Measurements from ENCODE around the gene TMEM205.
"Not testable (repeated sequence)": the region's sequence is repeated elsewhere in the genome, so short reads cannot be mapped to it uniquely, and the experiment has no call there.

The TMEM205 gene

GRCh38 chr19:11373166-11373884, 27.3 kb upstream of the TMEM205 start:
- no peak for DNase-seq (ENCODE audit: low read depth in 2 of 2)

DNA sequence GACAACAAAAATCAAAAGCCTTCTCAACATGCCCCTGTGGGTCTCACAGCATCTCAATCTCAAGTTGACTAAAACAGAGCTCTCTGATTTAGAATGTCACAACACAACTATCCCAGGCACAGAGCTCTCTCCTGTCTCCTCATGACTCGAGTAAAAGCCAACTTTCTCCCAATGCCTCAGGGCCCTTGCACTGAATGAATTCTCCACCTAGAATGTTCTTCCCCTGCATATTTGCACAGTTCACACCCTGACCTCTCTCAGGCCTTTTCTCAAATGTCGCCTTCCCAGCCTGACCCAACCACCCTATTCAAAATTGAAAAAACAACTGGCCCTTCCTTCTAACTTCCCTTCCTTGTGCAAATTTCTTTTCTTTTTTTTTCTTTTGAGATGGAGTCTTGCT, 24.7 kb upstream of the TMEM205 start:
- DNase-seq (ENCODE audit: low read depth in 2 of 2) = no peak

DNA sequence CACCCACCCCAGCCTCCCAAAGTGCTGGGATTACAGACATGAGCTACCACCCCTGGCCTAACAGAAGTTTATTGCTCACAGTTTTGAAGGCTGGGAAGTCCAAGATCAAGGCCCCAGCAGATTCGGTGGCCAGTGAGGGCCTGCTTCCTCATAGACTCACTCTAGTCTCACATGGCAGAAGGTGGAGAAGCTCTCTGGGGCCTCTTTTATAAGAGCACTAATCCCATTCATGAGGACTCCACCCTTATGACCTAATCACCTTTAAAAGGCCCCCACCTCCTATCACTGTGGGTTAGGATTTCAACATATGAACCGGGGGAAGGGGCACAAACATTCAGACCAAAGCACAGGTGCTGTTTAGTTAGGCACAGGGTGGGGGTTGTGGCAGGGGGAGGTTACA, 21.5 kb upstream of the TMEM205 start:
- no peak for DNase-seq (ENCODE audit: low read depth in 2 of 2)

DNA sequence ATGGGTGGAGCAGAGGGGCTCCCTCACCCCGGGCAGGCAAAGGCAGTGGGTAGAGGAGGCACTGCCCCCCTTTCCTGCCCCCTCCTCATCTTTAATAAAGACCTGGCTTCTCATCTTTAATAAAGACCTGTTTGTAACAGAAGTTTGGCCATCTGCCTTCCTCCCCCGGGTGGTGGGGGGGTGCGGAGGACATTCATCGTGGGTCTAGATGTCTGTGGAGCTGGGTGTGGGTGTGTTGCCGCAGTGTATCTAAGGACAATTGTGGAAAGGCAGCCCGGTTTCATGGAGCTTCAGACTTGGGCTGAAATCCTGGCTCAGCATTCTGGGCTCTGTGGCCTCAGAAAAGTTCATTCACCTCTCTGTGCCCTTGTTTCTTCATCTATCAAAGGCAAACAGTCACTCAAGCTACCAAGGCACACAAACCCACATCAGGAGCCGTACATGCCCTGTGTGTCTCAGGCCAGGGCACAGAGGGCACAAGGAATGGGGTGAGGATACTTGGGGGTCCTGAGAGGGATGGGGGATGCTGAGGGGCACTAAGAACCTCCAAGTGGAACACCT, 19.6 kb upstream of the TMEM205 start:
- DNase-seq (ENCODE audit: low read depth in 2 of 2) = no peak

- no peak for DNase-seq (ENCODE audit: low read depth in 2 of 2)
These were observed 18.9 kb upstream of the TMEM205 start for GRCh38 chr19:11364935-11365334.

GRCh38 chr19:11364296-11364904, 18.3 kb upstream of the TMEM205 start:
- DNase-seq (ENCODE audit: low read depth in 2 of 2) = no peak

DNA sequence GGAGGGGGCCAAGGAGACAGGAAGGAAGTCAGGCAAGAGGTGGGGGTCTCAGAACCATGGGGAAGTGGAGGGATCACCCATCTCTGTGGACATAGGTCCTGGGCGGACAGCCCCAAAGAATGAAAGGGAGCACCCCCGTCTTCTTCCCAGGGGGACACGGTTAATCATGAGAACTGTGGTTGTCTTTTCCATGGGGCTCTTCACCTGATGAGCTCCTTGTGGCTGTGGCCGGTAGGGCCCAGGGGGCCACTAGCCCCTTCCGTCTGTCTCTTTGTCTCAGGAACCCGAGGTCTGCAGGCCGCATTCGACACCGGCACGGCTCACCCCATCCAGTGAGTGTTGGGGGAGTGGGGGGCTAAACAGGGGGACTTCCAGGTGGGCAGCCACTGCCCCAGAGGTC, 17.8 kb upstream of the TMEM205 start:
- DNase-seq (ENCODE audit: low read depth in 2 of 2) = no peak

GRCh38 chr19:11361771-11362731, 16.0 kb upstream of the TMEM205 start:
- no peak for DNase-seq (ENCODE audit: low read depth in 2 of 2)

DNA sequence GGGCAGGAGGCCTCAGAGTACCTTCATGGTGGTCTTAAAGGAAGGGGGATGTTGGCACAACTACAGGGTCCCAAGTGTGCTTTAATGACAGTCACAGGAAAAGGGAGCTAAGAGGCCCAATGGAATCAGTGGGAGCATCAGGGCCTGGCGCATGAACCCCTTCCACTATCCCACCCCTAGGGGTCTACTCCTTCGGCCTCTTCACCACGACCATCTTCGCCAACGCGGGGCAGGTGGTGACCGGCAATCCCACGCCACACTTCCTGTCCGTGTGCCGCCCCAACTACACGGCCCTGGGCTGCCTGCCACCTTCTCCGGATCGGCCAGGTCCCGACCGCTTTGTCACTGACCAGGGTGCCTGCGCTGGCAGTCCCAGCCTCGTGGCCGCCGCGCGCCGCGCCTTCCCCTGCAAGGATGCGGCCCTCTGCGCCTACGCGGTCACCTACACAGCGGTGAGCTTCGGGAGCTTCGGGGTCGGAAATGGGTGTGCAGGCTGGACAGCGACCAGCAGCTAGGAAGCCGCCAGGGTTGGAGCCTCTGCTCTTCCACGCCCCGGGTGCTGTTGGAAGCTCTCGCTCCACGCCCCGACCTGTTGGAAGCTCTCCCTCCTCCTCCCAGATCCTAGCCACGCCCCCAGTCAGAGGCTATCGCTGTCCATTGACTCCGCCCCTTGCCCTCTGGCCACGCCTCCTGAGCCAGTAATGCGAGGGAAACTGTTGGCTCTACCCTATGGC, 15.1 kb upstream of the TMEM205 start:
- no peak for DNase-seq (ENCODE audit: low read depth in 2 of 2)

- no peak for DNase-seq (ENCODE audit: low read depth in 2 of 2)
These were observed 13.4 kb upstream of the TMEM205 start for GRCh38 chr19:11359421-11359820.

GRCh38 chr19:11356676-11357550, 10.8 kb upstream of the TMEM205 start:
- no peak for DNase-seq (ENCODE audit: low read depth in 2 of 2)

- no peak for DNase-seq (ENCODE audit: low read depth in 2 of 2)
These were observed 10.0 kb upstream of the TMEM205 start for GRCh38 chr19:11356074-11356397.

- DNase-seq (ENCODE audit: low read depth in 2 of 2) = peak; percentile 55 to 70
These were observed 9.3 kb upstream of the TMEM205 start, which contains the start of gene PLPPR2 for GRCh38 chr19:11355160-11356073. TSS of gene PLPPR2 (plus strand) at chr19:11355432. CDS start at chr19:11357674, 2,242 bp downstream.

- not testable (repeated sequence) for DNase-seq (ENCODE audit: low read depth in 2 of 2)
These were observed 8.0 kb upstream of the TMEM205 start for GRCh38 chr19:11354102-11354501.

GRCh38 chr19:11349171-11349570, 3.1 kb upstream of the TMEM205 start:
- DNase-seq (ENCODE audit: low read depth in 2 of 2) = no peak

- no peak for DNase-seq (ENCODE audit: low read depth in 2 of 2)
These were observed 1.5 kb upstream of the TMEM205 start for GRCh38 chr19:11347546-11348039.

DNA sequence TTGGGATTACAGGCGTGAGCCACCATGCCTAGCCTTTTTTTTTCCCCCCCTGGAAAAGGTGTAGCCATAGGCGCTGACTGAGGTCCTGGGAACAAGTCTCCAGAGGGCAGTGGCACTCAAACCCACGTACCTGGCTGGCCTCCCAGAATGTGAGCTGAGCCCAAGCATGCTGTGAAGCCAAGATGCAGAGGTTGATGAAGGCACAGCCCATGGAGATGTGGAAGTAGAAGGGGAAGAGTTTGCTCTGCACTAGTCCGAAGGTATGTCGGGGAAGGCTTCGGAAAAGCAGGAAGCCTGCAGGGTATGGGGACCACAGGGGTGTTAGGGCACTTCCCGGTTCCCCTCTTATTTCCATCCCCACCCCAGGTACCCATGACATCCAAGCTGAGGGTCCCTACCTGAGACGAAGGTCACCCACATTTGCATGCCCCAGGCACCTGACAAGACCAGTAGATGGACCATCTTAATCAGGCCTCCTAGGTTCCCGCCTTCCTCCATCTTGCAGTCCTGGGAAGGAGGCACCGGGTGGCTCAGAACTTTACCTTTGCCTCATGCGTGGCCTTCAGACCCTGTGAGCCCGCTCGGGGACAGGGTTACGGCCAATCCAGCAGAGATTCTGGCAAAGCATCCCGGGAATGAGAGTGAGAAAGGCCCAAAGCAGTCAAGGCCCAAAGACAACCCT, 805 bp downstream of the TMEM205 start:
- DNase-seq (ENCODE audit: low read depth in 2 of 2) = no peak

GRCh38 chr19:11342429-11342828, 3.6 kb downstream of the TMEM205 start:
- DNase-seq (ENCODE audit: low read depth in 2 of 2) = no peak

- not testable (repeated sequence) for DNase-seq (ENCODE audit: low read depth in 2 of 2)
These were observed 6.0 kb downstream of the TMEM205 start for GRCh38 chr19:11340099-11340467.

Data from stimulated activated CD8-positive, alpha-beta memory T cell treated with anti-CD3 and anti-CD28 coated beads, Interleukin-7, amount 100 ng/mL, for 4 hours (primary cell).